Vagina (tissue), 2 donors: ENCODE results near the gene F2RL3.

Source experiments
- POLR2A ChIP-seq, 2 donors: fragments of 450-650 bp; IDR thresholded peaks; one replicate each; pipeline ENCODE4 v1.6.1; 2017; ENCODE audit warnings: antibody characterized with exemption in 2 of 2, mild to moderate bottlenecking in 2 of 2, moderate library complexity in 2 of 2
- TF ChIP-seq, protein P1 (sequence below), 3 experiments: fragments of 450-650 bp in 2 of 3; fragments of 200-600 bp in 1 of 3; sonication (generic) in 1 of 3; IDR thresholded peaks; one replicate each; pipeline ENCODE4 v1.5.1; 2017 to 2019; ENCODE audit warnings: antibody characterized with exemption in 3 of 3, mild to moderate bottlenecking in 2 of 3, moderate library complexity in 2 of 3

DNA sequence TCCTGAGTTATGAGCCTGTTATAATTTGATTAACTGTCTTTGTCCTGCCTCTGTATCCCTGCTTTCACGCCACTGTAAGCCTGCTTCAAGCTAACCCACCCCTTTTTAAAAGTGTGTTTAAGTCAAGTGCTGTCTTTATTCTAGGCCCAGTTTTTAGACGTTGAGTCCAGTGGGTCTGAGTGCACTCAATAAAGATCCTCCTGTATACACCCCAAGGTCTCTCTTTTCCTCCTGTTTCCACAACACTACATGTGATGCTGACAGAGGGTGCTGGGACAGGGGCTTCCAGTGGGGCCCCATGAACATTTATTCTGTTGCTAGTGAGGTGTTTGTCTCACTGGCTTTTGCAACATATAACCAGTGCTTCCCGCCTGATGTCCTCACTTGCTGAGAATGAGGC is 6.7 kb upstream of the F2RL3 start:
- TF ChIP-seq, protein P1, sequence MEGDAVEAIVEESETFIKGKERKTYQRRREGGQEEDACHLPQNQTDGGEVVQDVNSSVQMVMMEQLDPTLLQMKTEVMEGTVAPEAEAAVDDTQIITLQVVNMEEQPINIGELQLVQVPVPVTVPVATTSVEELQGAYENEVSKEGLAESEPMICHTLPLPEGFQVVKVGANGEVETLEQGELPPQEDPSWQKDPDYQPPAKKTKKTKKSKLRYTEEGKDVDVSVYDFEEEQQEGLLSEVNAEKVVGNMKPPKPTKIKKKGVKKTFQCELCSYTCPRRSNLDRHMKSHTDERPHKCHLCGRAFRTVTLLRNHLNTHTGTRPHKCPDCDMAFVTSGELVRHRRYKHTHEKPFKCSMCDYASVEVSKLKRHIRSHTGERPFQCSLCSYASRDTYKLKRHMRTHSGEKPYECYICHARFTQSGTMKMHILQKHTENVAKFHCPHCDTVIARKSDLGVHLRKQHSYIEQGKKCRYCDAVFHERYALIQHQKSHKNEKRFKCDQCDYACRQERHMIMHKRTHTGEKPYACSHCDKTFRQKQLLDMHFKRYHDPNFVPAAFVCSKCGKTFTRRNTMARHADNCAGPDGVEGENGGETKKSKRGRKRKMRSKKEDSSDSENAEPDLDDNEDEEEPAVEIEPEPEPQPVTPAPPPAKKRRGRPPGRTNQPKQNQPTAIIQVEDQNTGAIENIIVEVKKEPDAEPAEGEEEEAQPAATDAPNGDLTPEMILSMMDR (IDR thresholded peaks at IDR 0.05): no peak
- no peak for TF ChIP-seq POLR2A (IDR thresholded peaks at IDR 0.05)
